ENCODE results near the gene SGCB. TPM values are rescaled to one million over a fixed set of nuclear protein-coding genes. Genes with fewer than 3 reads are reported as not detected.
"Not testable (repeated sequence)": the region's sequence is repeated elsewhere in the genome, so short reads cannot be mapped to it uniquely, and the experiment has no call there.

SGCB gene, protein sequence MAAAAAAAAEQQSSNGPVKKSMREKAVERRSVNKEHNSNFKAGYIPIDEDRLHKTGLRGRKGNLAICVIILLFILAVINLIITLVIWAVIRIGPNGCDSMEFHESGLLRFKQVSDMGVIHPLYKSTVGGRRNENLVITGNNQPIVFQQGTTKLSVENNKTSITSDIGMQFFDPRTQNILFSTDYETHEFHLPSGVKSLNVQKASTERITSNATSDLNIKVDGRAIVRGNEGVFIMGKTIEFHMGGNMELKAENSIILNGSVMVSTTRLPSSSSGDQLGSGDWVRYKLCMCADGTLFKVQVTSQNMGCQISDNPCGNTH
- total RNA-seq = 10 to 100 TPM; 13.5 to 21.2 (median 15.7) TPM
- polyA plus RNA-seq = 1 to 10 TPM; 2.3 to 4.3 (median 3.6) TPM
- long read RNA-seq, donor 1, full-length matches to known transcripts = 20 of 26 reads
- long read RNA-seq, donor 1, partial matches to known transcripts = 6 of 26 reads
- long read RNA-seq, donor 1, other reads (novel, unspliced or antisense) = 0 of 26 reads
- long read RNA-seq, donor 2, full-length matches to known transcripts = 11 of 11 reads
- long read RNA-seq, donor 2, partial matches to known transcripts = 0 of 11 reads
- long read RNA-seq, donor 2, other reads (novel, unspliced or antisense) = 0 of 11 reads

DNA sequence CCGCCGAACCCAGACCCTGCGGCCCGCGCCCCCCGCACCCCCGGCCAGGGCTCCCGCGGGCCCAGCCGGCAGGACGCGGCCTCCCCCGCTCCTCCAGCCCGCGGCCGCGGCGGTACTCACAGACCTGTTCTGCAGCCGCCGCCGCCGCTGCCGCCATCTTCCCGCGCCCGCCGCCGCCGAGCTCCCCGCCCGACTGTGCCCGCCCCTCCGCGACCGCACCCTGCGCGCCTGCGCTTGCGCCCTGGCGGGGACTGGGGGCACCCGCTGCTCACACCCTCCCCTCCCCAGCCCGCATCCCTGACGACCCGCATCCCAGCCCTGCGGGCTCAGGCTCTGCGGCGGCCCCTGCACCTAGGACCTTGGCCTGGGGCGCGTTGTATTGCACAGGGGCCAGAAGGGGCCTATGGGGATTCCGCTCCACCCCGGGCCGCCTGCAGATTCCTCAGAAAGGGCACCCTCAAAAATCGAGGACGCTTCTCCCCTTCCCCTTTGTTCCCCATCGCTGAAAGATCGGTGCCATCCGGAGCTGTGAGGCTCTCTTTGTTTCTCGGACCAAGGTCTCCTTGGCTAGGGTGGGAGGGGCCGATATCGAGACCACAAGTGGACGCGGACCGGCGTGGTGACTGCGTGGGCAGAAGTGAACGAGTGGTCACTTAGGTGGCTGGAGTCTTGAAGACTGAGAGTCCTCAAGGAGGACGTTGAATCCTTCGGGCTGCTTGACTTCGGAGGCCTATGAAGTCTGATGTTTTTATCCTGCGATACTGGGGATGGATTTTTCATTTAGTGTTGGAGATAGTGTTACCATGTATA lies at the start of gene SGCB:
Gene SGCB (minus strand): TSS at position 197 of the 810 bp plus-strand sequence. CDS start 40 bp downstream, at position 157.
- H3K4me3 ChIP-seq = peak within 1 kb of the TSS; percentile 61 to 87 (median 75)
- H3K9me3 ChIP-seq = no peaks in the 10 kb centered on the region
- 4 to 12% (median 9%) methylated on average over 18 to 70 of the region's 70 CpGs for WGBS, 5 donors
- DNase-seq = peak; percentile 90
- H3K27ac ChIP-seq = peak within 1 kb of the TSS in 7 of 8 donors; percentile 53 to 79 (median 69)
- intact Hi-C loops (cut with DNase I; ENCODE audit: low total_unique reads) = no loop called here
- no peaks in the 10 kb centered on the region for H3K36me3 ChIP-seq
- H3K4me1 ChIP-seq = peaks cover 0 to 28% (median 13%) of the 10 kb centered on the region in 6 donors
- TF ChIP-seq POLR2A (IDR thresholded peaks at IDR 0.05) (no peak), POLR2AphosphoS5 (IDR thresholded peaks at IDR 0.05) (peak in 2 of 3 donors; percentile 29 to 56)
- peaks cover 0 to 25% (median 0%) of the 10 kb centered on the region in 7 donors for H3K27me3 ChIP-seq (replicated peaks in 1 of 7)

DNA sequence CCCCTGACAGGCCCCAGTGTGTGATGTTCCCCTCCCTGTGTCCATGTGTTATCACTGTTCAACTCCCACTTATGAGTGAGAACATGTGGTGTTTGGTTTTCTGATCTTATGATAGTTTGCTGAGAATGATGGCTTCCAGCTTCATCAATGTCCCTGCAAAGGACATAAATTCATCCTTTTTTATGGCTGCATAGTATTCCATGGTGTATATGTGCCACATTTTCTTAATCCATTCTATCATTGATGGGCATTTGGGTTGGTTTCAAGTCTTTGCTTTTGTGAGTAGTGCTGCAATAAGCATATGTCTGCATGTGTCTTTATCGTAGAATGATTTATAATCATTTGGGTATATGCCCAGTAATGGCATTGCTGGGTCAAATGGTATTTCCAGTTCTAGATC lies 48.3 kb upstream of the SGCB start:
- H3K4me3 ChIP-seq; intact Hi-C loops (cut with DNase I; ENCODE audit: low total_unique reads); H3K36me3 ChIP-seq; H3K27ac ChIP-seq; H3K9me3 ChIP-seq; DNase-seq; H3K27me3 ChIP-seq (replicated peaks in 1 of 7); H3K4me1 ChIP-seq: not testable (repeated sequence)
- 88 to 97% (median 95%) methylated on average over 1 of the region's 1 CpG for WGBS, 5 donors

DNA sequence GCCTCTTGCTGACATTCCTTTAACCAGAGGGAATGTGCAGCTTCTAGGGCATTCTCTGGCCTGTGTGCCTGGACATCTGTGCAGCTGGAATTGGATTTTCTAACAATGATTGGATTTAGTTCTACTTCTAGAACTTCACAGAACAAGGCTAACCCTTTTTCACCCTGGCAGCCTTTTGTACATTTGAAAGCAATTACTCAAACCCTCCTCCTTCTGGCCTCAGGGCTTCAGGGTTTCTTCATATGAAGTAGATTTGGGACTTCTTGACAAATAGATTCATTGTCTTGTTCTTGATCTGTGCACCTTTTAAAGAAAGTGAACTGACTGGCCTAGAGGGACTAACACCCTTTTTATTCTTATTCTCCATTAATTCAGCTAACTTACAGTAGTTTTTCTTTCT lies 43.1 kb upstream of the SGCB start:
- Histone ChIP-seq H3K4me3 (no peak overlapping the region), H3K9me3 (peaks cover 0 to 2% (median 0%) of the 10 kb centered on the region in 8 donors), H3K27me3 (replicated peaks in 1 of 7) (peaks cover 0 to 22% (median 4%) of the 10 kb centered on the region in 7 donors), H3K36me3 (no peaks in the 10 kb centered on the region), H3K4me1 (no peaks in the 10 kb centered on the region), H3K27ac (no peak overlapping the region)
- TF ChIP-seq POLR2AphosphoS5 (IDR thresholded peaks at IDR 0.05) = no peak
- no peak for TF ChIP-seq POLR2A (IDR thresholded peaks at IDR 0.05)
- TF ChIP-seq, protein P1, sequence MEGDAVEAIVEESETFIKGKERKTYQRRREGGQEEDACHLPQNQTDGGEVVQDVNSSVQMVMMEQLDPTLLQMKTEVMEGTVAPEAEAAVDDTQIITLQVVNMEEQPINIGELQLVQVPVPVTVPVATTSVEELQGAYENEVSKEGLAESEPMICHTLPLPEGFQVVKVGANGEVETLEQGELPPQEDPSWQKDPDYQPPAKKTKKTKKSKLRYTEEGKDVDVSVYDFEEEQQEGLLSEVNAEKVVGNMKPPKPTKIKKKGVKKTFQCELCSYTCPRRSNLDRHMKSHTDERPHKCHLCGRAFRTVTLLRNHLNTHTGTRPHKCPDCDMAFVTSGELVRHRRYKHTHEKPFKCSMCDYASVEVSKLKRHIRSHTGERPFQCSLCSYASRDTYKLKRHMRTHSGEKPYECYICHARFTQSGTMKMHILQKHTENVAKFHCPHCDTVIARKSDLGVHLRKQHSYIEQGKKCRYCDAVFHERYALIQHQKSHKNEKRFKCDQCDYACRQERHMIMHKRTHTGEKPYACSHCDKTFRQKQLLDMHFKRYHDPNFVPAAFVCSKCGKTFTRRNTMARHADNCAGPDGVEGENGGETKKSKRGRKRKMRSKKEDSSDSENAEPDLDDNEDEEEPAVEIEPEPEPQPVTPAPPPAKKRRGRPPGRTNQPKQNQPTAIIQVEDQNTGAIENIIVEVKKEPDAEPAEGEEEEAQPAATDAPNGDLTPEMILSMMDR (IDR thresholded peaks at IDR 0.05 in 8 of 11, conservative IDR thresholded peaks at IDR 0.05 in 3 of 11) = no peak
- intact Hi-C loops (cut with DNase I; ENCODE audit: low total_unique reads) = no loop called here
- DNase-seq = no peak

DNA sequence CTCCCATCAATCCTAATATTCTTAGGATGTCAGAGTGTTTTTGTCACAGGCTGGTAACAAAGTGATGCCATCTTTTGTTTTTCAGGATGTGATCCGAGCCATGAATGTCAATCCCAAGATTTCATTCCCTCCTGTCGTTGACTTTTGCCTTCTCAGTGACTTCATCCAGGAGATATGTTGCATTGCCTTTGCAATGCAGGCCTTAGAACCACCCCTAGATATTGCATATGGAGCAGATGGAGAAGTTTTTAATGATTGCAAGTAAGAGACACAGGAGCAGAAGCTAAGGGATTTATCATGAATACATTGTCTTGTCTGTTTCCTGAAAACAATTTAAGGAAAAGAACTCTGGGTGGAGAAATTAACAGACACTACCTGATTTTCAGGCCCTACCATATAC lies 41.6 kb upstream of the SGCB start:
- Histone ChIP-seq H3K4me1 (no peaks in the 10 kb centered on the region), H3K4me3 (no peak overlapping the region), H3K9me3 (no peaks in the 10 kb centered on the region), H3K27me3 (replicated peaks in 1 of 7) (peaks cover 0 to 31% (median 4%) of the 10 kb centered on the region in 7 donors), H3K36me3 (no peaks in the 10 kb centered on the region), H3K27ac (no peak overlapping the region)
- TF ChIP-seq POLR2AphosphoS5 (IDR thresholded peaks at IDR 0.05) (no peak), POLR2A (IDR thresholded peaks at IDR 0.05) (no peak)
- TF ChIP-seq, protein P1 (IDR thresholded peaks at IDR 0.05 in 8 of 11, conservative IDR thresholded peaks at IDR 0.05 in 3 of 11) = no peak
- 56 to 69% (median 67%) methylated on average over 2 of the region's 2 CpGs for WGBS, 5 donors
- intact Hi-C loops (cut with DNase I; ENCODE audit: low total_unique reads) = no loop called here
- no peak for DNase-seq
